Measurements from ENCODE around the gene ACAN.

Gene ACAN

GRCh38 chr15:88904624-88905327, 101.5 kb downstream of the ACAN start:
- DNase-seq, result peak; percentile 95

- no peak for DNase-seq
Observed at GRCh38 chr15:88905576-88905975, 102.3 kb downstream of the ACAN start.

- no peak for DNase-seq
Observed at GRCh38 chr15:88906130-88906529, 102.9 kb downstream of the ACAN start.

DNA sequence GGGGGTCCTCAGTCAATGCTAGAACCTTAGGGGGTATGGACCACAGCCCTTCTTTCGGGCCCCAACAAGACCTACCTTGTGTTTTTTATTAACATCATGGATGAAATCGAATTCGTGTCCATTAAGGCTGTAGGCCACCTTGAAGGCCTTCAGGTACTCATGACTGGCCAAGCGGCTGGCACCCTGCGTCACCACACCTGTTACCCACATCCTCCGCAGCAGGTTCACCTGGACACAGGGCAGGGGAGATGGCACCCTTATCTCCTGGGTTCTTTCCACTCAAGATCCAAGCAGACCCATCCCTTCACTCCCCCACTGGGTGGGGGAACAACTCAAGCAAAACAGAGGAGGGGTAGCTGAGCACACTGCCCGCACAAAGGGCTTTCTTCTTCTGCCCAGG, 103.3 kb downstream of the ACAN start:
- DNase-seq, result no peak

GRCh38 chr15:88907111-88907510, 103.9 kb downstream of the ACAN start:
- DNase-seq, result no peak

- DNase-seq, result no peak
Observed at GRCh38 chr15:88908123-88908522, 104.9 kb downstream of the ACAN start.

GRCh38 chr15:88908697-88909621, 105.7 kb downstream of the ACAN start:
- no peak for DNase-seq

GRCh38 chr15:88909956-88910831, 107.0 kb downstream of the ACAN start:
- DNase-seq, result no peak

- DNase-seq, result no peak
Observed at GRCh38 chr15:88911766-88912118, 108.5 kb downstream of the ACAN start.

DNA sequence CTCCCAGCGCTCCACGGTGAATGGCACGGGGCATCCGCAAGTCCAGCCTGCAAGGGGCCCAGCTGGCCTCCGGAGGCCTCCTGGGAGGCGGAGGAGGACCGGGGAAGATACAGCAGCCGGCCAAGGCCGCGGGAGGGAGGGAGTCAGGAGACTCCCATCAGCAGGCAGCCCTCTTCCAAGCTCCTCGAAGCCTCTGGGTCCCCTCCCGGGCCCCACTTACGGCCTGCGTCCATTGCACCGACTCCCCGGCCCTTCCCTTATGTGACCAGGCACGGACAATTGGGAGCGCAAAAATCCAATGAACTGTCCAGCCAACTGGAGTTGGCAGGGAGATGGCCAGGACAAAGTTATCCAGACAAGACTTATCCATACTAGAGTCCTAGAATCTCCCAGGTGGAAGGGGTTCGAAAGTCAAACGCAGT, 109.3 kb downstream of the ACAN start:
- DNase-seq, result no peak

- peak; percentile 86 for DNase-seq
Observed at GRCh38 chr15:88913017-88913849, 110.0 kb downstream of the ACAN start, which contains the start of gene MFGE8. Gene MFGE8, minus strand, starts transcription at chr15:88913379. Its CDS starts 60 bp downstream, at chr15:88913319.

DNA sequence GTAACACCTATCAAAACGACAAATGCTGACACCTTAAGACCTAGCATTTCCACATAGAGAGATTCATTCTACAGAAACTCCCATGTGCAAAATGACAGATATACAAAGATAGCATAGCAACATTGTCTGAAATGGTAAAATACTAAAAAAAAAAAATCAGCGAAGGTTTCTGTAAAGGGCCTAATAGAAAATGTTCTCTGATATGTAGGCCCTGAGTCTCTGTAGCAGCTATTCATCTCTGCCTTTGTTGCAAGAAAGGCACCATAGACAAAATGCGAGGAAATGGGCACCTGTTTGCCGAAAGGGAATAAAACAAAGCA, 110.6 kb downstream of the ACAN start:
- no peak for DNase-seq

DNA sequence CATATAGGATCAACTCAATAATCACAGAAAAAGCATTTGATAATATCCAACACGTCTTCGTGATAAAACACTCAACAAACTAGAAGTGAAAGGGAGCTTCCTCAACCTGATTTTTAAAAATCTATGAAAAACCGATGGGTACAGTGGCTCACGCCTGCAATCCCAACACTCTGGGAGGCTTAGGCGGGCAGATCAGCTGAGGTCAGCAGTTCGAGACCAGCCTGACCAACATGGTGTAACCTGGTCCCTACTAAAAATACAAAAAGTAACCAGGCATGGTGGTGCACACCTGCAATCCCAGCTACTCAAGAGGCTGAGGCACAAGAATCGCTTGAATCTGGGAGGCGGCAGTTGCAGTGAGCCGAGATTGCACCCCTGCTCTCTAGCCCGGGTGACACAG, 112.1 kb downstream of the ACAN start:
- DNase-seq, result no peak

- DNase-seq, result no peak
Observed at GRCh38 chr15:88917760-88918159, 114.5 kb downstream of the ACAN start.

DNA sequence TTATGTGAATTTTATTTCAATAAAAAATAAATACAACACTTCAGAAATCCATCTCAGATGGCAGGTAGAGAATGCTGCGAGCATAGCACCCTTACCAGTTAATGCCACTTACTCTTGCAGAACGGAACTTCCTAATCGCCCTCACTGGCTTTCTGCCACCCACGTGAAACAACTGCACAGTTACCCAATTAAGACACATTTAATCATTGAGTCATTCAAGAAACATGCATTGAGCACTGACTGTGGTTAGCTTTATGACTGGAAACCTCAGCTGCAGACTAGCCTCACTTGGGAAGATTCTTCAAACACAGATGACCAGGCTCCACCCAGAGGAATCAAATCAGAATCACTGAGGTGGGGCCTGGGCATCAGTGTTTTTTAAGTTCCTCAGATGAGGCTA, 115.5 kb downstream of the ACAN start:
- DNase-seq, result peak; percentile 62

DNA sequence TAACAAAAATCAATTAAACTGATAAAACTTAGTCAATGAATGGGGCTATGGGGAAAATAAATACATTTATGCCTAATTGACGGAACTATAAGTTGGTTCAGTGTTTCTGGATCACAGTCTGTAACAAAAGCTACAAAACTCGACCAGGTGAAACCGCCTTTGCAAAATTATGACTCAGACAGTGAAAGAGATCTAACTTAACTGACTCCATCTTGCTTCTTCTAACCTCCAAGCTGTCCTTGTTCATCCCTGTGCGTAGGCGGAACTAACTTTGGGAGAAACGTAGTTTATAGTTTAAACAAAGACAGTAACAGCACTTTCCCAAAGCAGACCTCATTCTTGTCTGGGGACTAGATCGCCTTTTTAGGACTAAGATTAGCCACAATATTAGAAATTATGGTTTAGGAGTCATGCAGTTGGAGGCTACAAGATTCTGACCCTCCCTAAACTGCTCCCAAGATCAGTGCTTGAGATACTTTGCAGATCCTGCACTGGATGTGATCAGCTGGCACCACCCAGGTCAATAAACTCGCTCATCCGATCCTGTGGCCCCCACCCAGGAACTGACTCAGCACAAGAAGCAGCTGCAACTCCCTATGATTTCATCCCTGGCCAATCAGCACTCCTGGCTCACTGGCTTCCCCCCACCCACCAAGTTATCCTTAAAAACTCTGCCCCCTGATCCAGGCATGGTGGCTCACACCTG, 117.1 kb downstream of the ACAN start:
- DNase-seq, result no peak

DNA sequence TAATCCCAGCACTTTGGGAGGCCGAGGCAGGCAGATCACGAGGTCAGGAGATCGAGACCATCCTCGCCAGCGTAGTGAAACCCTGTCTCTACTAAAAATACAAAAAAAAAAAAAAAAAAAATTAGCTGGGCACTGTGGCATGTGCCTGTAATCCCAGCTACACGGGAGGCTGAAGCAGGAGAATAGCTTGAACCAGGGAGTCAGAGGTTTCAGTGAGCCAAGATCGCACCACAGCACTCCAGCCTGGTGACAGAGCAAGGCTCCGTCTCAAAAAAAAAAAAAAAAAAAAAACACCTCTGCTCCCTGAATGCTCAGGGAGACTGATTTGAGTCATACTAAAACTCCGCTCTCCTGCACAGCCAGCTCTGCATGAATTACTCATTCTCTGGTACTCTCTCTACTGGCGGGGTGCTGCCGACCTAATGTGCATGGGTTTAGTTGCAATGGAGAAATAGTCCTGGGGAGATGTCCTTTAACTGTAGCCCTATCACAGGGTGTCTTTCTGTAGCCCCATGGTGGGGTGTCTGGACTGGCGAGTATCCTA, 117.7 kb downstream of the ACAN start:
- DNase-seq, result peak; percentile 48

Data from stimulated activated CD8-positive, alpha-beta memory T cell treated with anti-CD3 and anti-CD28 coated beads, Interleukin-4, amount 100 ng/mL, for 48 hours (primary cell).